Testis (tissue), 2 donors: ENCODE measurements around the gene YOD1.

Experiments used
- POLR2A ChIP-seq: fragments of 450-650 bp; IDR thresholded peaks from one replicate; pipeline ENCODE4 v1.6.1; 2017; ENCODE audit warnings: antibody characterized with exemption, mild to moderate bottlenecking, moderate library complexity
- TF ChIP-seq, protein P1 (sequence below), 3 experiments: fragments of 450-650 bp in 2 of 3; fragments of 200-600 bp in 1 of 3; sonication (generic) in 1 of 3; IDR thresholded peaks; one replicate each; pipeline ENCODE4 v1.5.1; 2016 to 2019; ENCODE audit warnings: antibody characterized with exemption in 3 of 3, mild to moderate bottlenecking in 2 of 3, moderate library complexity in 1 of 3

DNA sequence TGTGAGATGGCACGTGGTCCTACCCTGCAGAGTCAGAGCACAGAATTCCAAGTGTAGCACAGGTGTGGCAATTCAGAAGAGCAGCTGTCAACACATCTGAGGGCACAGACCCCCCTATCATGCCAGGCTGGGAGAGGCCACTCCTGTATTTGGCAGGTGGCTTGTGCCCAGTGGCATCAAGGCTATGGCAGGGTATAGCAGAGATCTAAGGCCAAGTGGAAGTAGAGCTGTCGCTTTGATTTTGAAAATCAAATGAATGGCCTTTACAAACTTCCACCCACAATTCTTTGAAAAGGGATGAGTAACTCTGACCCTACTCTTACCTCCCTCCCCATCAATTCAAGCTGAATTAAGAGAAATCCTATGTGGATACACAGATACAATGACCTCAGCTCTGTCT is 31.8 kb downstream of the YOD1 start:
- TF ChIP-seq, protein P1, sequence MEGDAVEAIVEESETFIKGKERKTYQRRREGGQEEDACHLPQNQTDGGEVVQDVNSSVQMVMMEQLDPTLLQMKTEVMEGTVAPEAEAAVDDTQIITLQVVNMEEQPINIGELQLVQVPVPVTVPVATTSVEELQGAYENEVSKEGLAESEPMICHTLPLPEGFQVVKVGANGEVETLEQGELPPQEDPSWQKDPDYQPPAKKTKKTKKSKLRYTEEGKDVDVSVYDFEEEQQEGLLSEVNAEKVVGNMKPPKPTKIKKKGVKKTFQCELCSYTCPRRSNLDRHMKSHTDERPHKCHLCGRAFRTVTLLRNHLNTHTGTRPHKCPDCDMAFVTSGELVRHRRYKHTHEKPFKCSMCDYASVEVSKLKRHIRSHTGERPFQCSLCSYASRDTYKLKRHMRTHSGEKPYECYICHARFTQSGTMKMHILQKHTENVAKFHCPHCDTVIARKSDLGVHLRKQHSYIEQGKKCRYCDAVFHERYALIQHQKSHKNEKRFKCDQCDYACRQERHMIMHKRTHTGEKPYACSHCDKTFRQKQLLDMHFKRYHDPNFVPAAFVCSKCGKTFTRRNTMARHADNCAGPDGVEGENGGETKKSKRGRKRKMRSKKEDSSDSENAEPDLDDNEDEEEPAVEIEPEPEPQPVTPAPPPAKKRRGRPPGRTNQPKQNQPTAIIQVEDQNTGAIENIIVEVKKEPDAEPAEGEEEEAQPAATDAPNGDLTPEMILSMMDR (IDR thresholded peaks at IDR 0.05): no peak
- TF ChIP-seq POLR2A: no peak
